ENCODE data around the gene TMEM72.

Gene TMEM72

DNA sequence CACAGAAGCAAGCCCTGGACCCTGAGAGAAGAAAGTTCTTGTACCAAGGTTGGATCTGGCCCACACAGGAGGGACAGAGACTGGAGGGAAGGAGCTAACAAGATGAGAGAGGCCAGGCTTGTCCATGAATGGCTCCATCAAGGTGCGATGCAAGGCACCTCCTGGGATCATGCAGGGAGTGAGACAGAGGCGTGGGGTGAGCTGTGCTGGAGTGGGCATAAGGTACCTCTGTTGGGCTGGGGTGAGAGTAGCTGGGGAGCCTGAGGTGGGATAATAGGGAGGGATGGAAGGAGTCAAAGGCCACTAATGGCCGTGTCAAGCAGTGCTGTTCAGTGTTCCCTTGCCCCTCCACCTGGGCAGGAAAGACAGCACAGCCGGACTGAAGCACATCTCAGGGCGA is 9.9 kb downstream of the TMEM72 start:
- DNase-seq, result no peak

DNA sequence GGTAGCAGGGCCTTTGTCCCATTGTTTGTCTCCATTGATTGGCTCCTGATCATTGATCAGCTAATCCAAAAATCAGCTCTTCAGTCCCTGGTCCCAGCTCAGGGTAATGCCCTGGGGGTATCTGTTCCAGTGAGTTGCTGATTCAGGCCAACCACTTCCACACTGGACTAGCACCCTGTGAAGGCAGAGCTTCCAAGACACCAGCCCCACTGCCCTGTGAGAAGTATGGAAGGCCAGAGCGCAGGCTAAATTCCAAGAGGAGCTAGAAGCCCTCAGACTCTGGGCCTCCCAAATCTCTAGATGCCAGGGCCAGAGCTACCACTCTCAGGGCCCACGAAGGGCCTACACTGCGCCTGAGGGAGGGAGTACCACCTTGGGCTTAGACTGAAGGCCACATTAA is 10.4 kb downstream of the TMEM72 start:
- DNase-seq, result no peak

GRCh38 chr10:44922021-44922420 is 10.9 kb downstream of the TMEM72 start:
- DNase-seq, result no peak

- DNase-seq, result no peak
These were observed 11.8 kb downstream of the TMEM72 start for GRCh38 chr10:44922796-44923545.

DNA sequence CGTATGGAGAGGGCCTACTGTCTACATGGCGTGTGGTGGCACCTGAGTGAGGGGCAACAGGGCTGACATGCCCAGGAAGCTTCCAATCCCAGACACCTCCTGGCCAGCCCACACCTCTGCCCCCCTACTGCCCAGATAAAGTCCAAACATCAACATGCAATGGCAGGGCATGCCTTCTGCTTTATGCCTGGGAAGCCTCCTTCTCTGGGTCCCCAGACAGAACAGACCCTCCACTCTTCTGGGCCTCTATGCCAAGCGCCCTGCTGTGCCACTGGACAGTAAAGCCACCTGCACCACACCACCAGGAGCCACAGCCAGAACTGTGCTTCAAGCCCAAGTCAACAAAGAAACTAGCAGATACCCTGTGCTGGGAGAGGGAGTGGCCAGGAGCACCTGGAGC is 12.5 kb downstream of the TMEM72 start:
- DNase-seq, result no peak

- DNase-seq, result no peak
These were observed 13.3 kb downstream of the TMEM72 start for GRCh38 chr10:44924261-44925040.

- DNase-seq, result no peak
These were observed 14.1 kb downstream of the TMEM72 start for GRCh38 chr10:44925224-44925623.

DNA sequence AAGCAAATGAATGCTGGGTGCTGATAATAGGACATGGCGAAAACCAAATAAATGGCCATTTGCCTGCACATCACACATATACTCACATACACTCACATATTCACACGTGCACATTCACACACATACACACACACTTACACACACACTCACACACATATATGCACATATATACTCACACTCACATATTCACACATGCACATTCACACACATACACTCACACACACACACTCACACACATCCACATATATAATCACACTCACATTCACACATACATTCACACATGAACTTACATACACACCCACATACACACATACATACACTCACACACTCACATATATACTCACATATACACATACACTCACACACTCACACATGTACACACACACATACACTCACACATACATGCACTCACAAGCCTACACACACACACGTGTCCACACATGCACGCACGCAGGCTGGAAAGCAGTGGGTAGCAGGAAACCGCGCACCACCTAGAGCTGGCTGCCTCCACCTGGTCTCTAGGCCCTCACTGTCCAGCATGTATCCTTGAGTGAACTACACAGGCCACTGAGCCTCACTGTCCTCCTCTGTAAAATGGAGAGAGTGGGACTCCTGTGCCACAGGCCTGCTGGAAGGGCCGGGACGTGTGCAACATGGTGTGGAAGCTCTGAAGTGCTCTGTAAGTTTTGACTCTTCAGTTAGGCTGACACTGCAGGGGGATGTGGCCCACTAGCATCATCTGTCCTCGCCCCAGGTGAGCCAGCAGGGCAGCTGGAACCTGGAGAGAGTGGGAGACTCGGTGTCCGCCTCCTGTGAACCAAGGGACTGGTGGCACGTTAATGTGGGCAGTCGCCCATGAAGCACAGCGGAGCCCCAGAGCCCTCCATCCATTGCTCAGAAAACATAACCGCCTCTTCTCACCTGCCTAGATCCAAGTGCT is 14.9 kb downstream of the TMEM72 start:
- DNase-seq, result no peak

DNA sequence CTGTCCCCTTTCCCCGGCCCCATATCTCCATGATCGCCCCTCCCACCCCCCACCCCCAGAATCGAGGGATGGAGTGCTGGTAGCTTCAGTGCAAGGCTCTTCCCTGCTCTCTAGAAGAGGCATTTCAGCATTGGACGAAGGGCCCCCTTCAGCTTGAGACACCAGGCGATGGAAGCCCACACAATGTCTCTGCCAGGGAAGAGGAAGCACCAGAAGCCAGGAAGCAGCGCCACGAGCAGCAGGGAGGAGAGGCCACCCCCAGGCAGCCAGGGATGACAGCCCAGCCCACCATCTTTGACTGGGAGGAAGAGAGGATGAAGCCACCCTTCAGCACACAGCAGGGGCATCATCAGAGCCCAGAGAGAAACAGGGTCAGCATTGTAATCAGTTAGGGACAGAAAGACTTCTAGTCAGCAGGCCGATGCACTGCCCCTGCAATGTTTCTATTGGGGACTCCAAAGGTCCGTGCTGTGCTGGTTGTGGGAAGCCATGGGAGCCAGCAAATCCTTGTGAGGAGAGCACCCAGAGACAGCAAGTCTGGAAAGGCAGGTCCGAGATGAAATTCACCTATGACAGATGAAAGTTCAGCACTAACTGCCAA is 15.7 kb downstream of the TMEM72 start:
- DNase-seq, result no peak

- DNase-seq, result no peak
These were observed 16.2 kb downstream of the TMEM72 start for GRCh38 chr10:44927352-44927751.

DNA sequence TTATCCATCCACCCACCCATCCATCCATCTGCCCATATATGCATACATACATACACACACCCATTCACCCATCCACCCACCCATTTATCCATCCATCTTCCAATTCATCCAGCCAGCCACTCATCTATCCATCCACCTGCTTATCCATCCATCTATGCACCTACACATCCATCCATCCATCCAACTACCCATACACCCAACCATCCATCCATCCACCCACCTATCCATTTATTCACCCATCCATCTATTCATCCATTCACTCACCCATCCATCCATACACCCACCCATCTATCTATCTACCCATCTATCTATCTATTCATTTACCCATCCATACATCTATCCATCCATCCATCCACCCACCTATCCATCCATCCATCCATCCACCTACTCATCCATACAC is 17.3 kb downstream of the TMEM72 start:
- DNase-seq, result no peak

GRCh38 chr10:44929356-44930255 is 18.5 kb downstream of the TMEM72 start:
- no peak for DNase-seq

- no peak for DNase-seq
These were observed 19.9 kb downstream of the TMEM72 start for GRCh38 chr10:44930904-44931620.

DNA sequence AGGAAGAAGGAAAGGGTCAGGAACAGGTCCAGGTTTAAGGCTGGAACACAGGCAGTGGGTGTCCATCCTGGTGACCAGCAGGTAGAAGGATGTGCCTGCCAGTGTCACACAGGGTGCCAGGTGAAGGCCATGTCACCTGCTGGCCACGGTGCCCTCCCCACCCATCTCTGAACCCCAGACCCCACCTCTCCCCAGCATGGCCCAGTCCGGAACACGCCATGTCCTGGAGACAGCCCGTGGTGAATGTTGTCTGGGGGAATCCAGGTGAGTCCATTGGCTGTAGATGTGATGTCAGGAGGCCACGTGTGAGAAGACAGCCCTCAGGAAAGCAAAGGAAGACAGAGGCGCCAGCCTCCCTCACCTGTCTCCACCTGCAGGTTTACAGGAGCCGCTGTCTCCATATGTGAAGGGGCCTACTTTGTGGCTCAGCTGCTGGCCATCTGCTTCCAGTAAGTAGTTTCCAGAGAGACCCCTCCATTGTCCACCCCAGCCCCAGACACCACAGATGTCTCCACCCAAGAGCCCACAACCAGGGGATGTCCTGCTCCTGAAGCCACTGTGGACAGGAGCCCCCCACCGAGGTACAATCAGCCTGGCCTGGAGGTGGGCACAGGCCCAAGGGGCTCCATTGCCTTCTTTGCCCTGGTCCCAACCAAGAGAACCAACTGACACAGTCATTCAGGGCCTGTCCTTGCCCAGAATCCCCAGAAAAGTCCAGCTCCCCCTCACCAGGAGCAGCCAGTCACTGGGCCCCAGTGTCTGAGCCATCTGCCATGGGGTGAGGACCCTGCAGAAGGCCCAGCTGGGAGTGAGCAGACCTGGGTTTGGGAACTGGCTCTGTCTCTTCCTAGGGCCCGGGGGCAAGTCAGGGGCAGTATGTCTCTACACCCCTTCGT is 20.7 kb downstream of the TMEM72 start:
- DNase-seq, result no peak

GRCh38 chr10:44932517-44933450 is 21.6 kb downstream of the TMEM72 start:
- DNase-seq, result peak; percentile 79 to 84

DNA sequence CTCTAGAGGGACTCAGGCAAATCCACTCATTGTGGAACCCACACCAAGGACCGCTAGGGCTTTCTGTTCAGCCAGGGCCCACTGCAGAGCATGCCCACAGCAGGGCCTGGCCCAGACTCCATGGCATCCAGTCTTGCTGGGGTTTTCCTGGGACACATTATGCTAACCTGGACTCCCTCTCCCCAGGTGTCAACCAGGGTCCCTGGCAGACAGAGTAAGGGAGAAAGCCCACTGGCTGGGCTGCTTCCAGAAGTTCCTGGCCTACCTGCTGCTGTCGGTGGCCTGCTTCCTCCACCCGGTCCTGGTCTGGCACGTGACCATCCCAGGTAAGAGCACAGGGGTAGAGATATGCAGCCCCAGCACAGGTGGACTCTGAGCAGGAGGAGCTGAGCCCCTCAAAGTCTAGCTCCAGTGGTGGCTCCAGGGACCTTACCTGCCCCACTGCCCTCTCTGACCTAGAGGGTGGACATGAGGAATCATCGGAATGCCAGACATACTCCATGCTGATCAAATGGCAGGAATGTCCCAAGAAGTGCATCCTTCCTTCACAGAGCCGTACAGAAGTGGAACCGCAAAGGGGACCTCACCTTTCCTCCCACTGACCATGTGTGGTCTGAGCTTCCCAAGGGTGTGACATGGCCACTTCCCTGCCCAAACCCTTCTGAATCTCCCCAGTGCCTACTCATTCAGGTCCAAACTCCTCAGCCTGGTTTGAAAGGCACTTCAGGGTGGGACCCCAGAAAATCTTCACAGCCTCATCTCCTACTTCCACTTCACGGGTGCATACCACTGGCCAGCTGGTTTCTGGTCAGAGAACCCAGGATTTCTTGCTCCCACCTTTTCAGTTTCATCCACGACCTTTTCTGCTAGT is 22.5 kb downstream of the TMEM72 start:
- no peak for DNase-seq

DNA sequence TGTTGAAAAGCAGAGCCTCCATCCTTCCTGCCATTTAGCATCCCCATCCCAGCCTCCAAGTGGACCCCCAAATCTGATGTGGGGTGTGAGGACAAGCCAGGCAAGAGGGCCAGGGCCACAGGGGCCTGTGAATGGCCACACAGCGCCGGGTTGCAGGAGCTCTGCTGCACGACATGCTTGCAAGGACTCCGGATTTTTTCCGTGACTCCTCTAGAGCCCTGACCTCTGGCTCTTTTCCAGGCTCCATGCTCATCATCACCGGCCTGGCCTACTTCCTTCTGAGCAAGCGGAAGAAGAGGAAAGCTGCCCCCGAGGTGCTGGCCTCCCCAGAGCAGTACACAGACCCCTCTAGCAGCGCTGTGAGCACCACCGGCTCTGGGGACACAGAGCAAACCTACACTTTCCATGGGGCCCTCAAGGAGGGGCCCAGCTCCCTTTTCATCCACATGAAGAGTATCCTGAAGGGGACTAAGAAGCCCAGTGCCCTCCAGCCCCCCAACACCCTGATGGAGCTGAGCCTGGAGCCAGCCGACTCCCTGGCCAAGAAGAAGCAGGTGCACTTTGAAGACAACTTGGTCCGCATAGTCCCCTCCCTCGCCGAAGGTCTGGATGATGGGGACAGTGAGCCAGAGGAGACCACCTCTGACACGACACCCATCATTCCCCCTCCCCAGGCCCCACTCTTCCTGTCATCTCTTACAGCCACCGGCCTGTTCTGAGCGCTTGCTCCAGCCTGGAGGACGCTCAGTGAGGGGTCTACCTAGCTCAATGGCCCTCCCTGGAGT is 23.5 kb downstream of the TMEM72 start:
- no peak for DNase-seq

Data from CD4-positive, alpha-beta T cell treated with Interleukin-4 for 1 hour (primary cell).